HEK293T (cell line): ENCODE data around the gene MND1.

ENCODE experiments used
- BHLHE40 ChIP-seq: fragments of 450-650 bp; IDR thresholded peaks from 2 replicates; pipeline ENCODE4 v1.6.1; 2016; ENCODE audit warnings: mild to moderate bottlenecking, moderate library complexity, borderline replicate concordance
- HDGF ChIP-seq: fragments of 450-650 bp; IDR thresholded peaks from 2 replicates; pipeline ENCODE4 v1.6.1; 2017; ENCODE audit warnings: antibody characterized with exemption, borderline replicate concordance
- SP1 ChIP-seq: fragments of 450-650 bp; IDR thresholded peaks from 2 replicates; pipeline ENCODE4 v1.6.1; 2017

- TF ChIP-seq BHLHE40: no peak
- no peak for TF ChIP-seq HDGF
- TF ChIP-seq SP1: no peak
These were observed 64.4 kb downstream of the MND1 start for GRCh38 chr4:153408932-153409331.
